Suprapubic skin (tissue), 4 donors: ENCODE results near the gene IWS1.

Experiments
- POLR2A ChIP-seq, 2 donors: fragments of 450-650 bp; IDR thresholded peaks; one replicate each; pipeline ENCODE4 v1.6.1; 2017; ENCODE audit warnings: antibody characterized with exemption in 2 of 2, mild to moderate bottlenecking in 2 of 2, moderate library complexity in 2 of 2
- POLR2AphosphoS5 ChIP-seq, 3 donors: sonication (generic); formaldehyde crosslinking; IDR thresholded peaks; one replicate each; pipeline ENCODE4 v1.6.1; 2017; ENCODE audit warnings: antibody characterized with exemption in 3 of 3
- TF ChIP-seq, protein P1 (sequence below), 2 donors: fragments of 200-600 bp in 1 of 2; fragments of 450-650 bp in 1 of 2; sonication (generic) in 1 of 2; IDR thresholded peaks; one replicate each; pipeline ENCODE4 v1.5.1; 2016 to 2019; ENCODE audit warnings: antibody characterized with exemption in 2 of 2, mild to moderate bottlenecking in 1 of 2, moderate library complexity in 1 of 2

GRCh38 chr2:127485694-127486071 lies 40.6 kb downstream of the IWS1 start:
- TF ChIP-seq, protein P1, sequence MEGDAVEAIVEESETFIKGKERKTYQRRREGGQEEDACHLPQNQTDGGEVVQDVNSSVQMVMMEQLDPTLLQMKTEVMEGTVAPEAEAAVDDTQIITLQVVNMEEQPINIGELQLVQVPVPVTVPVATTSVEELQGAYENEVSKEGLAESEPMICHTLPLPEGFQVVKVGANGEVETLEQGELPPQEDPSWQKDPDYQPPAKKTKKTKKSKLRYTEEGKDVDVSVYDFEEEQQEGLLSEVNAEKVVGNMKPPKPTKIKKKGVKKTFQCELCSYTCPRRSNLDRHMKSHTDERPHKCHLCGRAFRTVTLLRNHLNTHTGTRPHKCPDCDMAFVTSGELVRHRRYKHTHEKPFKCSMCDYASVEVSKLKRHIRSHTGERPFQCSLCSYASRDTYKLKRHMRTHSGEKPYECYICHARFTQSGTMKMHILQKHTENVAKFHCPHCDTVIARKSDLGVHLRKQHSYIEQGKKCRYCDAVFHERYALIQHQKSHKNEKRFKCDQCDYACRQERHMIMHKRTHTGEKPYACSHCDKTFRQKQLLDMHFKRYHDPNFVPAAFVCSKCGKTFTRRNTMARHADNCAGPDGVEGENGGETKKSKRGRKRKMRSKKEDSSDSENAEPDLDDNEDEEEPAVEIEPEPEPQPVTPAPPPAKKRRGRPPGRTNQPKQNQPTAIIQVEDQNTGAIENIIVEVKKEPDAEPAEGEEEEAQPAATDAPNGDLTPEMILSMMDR (IDR thresholded peaks at IDR 0.05): no peak
- no peak for TF ChIP-seq POLR2A (IDR thresholded peaks at IDR 0.05)
- no peak for TF ChIP-seq POLR2AphosphoS5 (IDR thresholded peaks at IDR 0.05)
